Tibial nerve (tissue), 4 donors: ENCODE measurements around the gene CD48. TPM values are rescaled to one million over a fixed set of nuclear protein-coding genes. Genes with fewer than 3 reads are reported as not detected.

Source experiments
- DNase-seq, 2 donors: peaks; one replicate each; pipeline ENCODE4 v3.0.0-alpha.2; 2019; ENCODE audit warnings: low spot score in 2 of 2
- H3K27ac ChIP-seq, 4 donors: fragments of 200-600 bp; sonication (generic) in 3 of 4; one replicate each; pipeline ENCODE4 v1.5.1; 2017 to 2019; ENCODE audit warnings: mild to moderate bottlenecking in 1 of 4
- H3K27me3 ChIP-seq, 2 donors: fragments of 200-600 bp; sonication (generic) in 1 of 2; one replicate each; pipeline versions ENCODE4 v1.5.1 to v1.6.0; 2017 to 2019
- H3K36me3 ChIP-seq, 3 donors: fragments of 200-600 bp; sonication (generic); one replicate each; pipeline ENCODE4 v1.5.1; 2018 to 2019
- H3K4me1 ChIP-seq, 4 donors: fragments of 200-600 bp; sonication (generic) in 3 of 4; one replicate each; pipeline ENCODE4 v1.5.1; 2017 to 2019
- H3K4me3 ChIP-seq, 4 donors: fragments of 200-600 bp; sonication (generic) in 3 of 4; one replicate each; pipeline ENCODE4 v1.5.1; 2017 to 2019; ENCODE audit warnings: mild to moderate bottlenecking in 1 of 4, moderate library complexity in 1 of 4
- H3K9me3 ChIP-seq, 4 donors: fragments of 200-600 bp; sonication (generic) in 3 of 4; one replicate each; pipeline ENCODE4 v1.5.1; 2017 to 2019
- CTCF ChIP-seq, 5 experiments: fragments of 200-600 bp in 3 of 5; fragments of 450-650 bp in 2 of 5; sonication (generic) in 3 of 5; IDR thresholded peaks; one replicate each; pipeline ENCODE4 v1.5.1; 2016 to 2019; ENCODE audit warnings: antibody characterized with exemption in 5 of 5, mild to moderate bottlenecking in 3 of 5, moderate library complexity in 2 of 5
- EP300 ChIP-seq, 2 donors: sonication (generic); formaldehyde crosslinking; IDR thresholded peaks; one replicate each; pipeline ENCODE4 v1.6.1; 2017; ENCODE audit warnings: antibody characterized with exemption in 2 of 2, mild to moderate bottlenecking in 1 of 2
- POLR2A ChIP-seq, 2 donors: fragments of 450-650 bp; IDR thresholded peaks; one replicate each; pipeline ENCODE4 v1.6.1; 2017; ENCODE audit warnings: antibody characterized with exemption in 2 of 2, mild to moderate bottlenecking in 2 of 2, moderate library complexity in 2 of 2
- WGBS, 2 donors: methylation state at CpG; one replicate each; pipeline ENCODE4 v1.1.5; 2018; 5-methylcytosine and 5-hydroxymethylcytosine counted together
- total RNA-seq, 4 donors: library from RNA; depleted of rRNA; stranded (reverse); fragments of >200 nt; gene quantifications; one replicate each; pipeline ENCODE4 v1.1.0, GENCODE V29; 2016

Gene CD48
- total RNA-seq, 4 donors from 2014 or later: 1.5 to 5.9 (median 2.0) TPM

- no peak for DNase-seq
- H3K9me3 ChIP-seq: no peaks in the 10 kb centered on the region
- 60 to 64% methylated on average over 5 of the region's 5 CpGs for WGBS, 2 donors
- peak overlapping the region in 1 of 4 donors; percentile 54 for H3K27ac ChIP-seq
- H3K4me1 ChIP-seq: peaks cover 0 to 4% (median 1%) of the 10 kb centered on the region in 4 donors
- H3K4me3 ChIP-seq: no peak overlapping the region
- no peaks in the 10 kb centered on the region for H3K27me3 ChIP-seq
- no peak for TF ChIP-seq CTCF (IDR thresholded peaks at IDR 0.05)
- no peak for TF ChIP-seq EP300 (IDR thresholded peaks at IDR 0.05)
- no peak for TF ChIP-seq POLR2A (IDR thresholded peaks at IDR 0.05)
- no peaks in the 10 kb centered on the region for H3K36me3 ChIP-seq
These were observed 73.6 kb downstream of the CD48 start for GRCh38 chr1:160637821-160638539.

- Histone ChIP-seq H3K27me3 (no peaks in the 10 kb centered on the region), H3K4me3 (no peak overlapping the region), H3K4me1 (peaks cover 0 to 4% (median 1%) of the 10 kb centered on the region in 4 donors), H3K9me3 (no peaks in the 10 kb centered on the region), H3K27ac (no peak overlapping the region), H3K36me3 (no peaks in the 10 kb centered on the region)
- no peak for TF ChIP-seq CTCF (IDR thresholded peaks at IDR 0.05)
- TF ChIP-seq POLR2A (IDR thresholded peaks at IDR 0.05): no peak
- no peak for TF ChIP-seq EP300 (IDR thresholded peaks at IDR 0.05)
- WGBS, 2 donors: 92 to 94% methylated on average over 8 of the region's 8 CpGs
- no peak for DNase-seq
These were observed 74.6 kb downstream of the CD48 start for GRCh38 chr1:160637065-160637464.

- no peaks in the 10 kb centered on the region for H3K27me3 ChIP-seq
- no peak for DNase-seq
- 86 to 90% methylated on average over 3 of the region's 3 CpGs for WGBS, 2 donors
- H3K4me1 ChIP-seq: peaks cover 0 to 4% (median 1%) of the 10 kb centered on the region in 4 donors
- H3K9me3 ChIP-seq: no peaks in the 10 kb centered on the region
- no peak overlapping the region for H3K27ac ChIP-seq
- no peaks in the 10 kb centered on the region for H3K36me3 ChIP-seq
- no peak overlapping the region for H3K4me3 ChIP-seq
- TF ChIP-seq CTCF (IDR thresholded peaks at IDR 0.05): no peak
- TF ChIP-seq EP300 (IDR thresholded peaks at IDR 0.05): no peak
- no peak for TF ChIP-seq POLR2A (IDR thresholded peaks at IDR 0.05)
These were observed 75.1 kb downstream of the CD48 start for GRCh38 chr1:160636547-160636946.

GRCh38 chr1:160636076-160636475 is 75.5 kb downstream of the CD48 start:
- peaks cover 0 to 4% (median under 1%) of the 10 kb centered on the region in 4 donors for H3K4me1 ChIP-seq
- no peaks in the 10 kb centered on the region for H3K27me3 ChIP-seq
- no peak for TF ChIP-seq CTCF (IDR thresholded peaks at IDR 0.05)
- TF ChIP-seq EP300 (IDR thresholded peaks at IDR 0.05): no peak
- no peak for TF ChIP-seq POLR2A (IDR thresholded peaks at IDR 0.05)
- H3K36me3 ChIP-seq: no peaks in the 10 kb centered on the region
- 82 to 83% methylated on average over 4 of the region's 4 CpGs for WGBS, 2 donors
- no peaks in the 10 kb centered on the region for H3K9me3 ChIP-seq
- no peak overlapping the region for H3K4me3 ChIP-seq
- no peak overlapping the region for H3K27ac ChIP-seq
- DNase-seq: no peak
